ENCODE data around the gene KCNT1. TPM values are rescaled to one million over a fixed set of nuclear protein-coding genes. Genes with fewer than 3 reads are reported as not detected.

Gene KCNT1
- total and polyA plus RNA-seq, 9 donors = 0.83 to 12.0 (median 3.7) TPM

DNA sequence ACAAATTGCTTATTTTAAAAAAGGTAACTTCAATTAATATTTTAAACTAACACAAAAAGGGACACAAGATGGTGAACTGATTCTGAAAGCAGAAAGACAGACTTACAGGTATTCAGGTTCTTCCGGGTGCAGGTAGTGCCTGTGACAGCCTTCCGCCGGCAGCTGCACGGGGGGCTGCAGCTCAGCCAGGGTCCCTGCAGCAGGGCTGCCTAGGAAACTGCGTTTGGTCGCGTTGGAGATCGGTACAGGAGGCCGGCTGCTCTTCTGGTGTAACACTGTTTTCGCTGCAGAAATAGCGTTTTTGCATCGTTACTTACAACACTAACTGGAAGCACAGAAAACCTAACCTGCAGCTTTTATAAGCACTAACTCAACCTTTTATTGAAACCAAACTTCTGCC is 125.3 kb downstream of the KCNT1 start:
- Histone ChIP-seq H3K4me3 (no peak overlapping the region), H3K27me3 (no peaks in the 10 kb centered on the region), H3K27ac (no peak overlapping the region), H3K4me1 (ENCODE audit: insufficient read depth) (no peaks in the 10 kb centered on the region), H3K36me3 (no peaks in the 10 kb centered on the region), H3K9me3 (peaks cover 0 to 6% of the 10 kb centered on the region in 2 donors)
- TF ChIP-seq, protein P1, sequence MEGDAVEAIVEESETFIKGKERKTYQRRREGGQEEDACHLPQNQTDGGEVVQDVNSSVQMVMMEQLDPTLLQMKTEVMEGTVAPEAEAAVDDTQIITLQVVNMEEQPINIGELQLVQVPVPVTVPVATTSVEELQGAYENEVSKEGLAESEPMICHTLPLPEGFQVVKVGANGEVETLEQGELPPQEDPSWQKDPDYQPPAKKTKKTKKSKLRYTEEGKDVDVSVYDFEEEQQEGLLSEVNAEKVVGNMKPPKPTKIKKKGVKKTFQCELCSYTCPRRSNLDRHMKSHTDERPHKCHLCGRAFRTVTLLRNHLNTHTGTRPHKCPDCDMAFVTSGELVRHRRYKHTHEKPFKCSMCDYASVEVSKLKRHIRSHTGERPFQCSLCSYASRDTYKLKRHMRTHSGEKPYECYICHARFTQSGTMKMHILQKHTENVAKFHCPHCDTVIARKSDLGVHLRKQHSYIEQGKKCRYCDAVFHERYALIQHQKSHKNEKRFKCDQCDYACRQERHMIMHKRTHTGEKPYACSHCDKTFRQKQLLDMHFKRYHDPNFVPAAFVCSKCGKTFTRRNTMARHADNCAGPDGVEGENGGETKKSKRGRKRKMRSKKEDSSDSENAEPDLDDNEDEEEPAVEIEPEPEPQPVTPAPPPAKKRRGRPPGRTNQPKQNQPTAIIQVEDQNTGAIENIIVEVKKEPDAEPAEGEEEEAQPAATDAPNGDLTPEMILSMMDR (IDR thresholded peaks at IDR 0.05) = no peak
- no peak for TF ChIP-seq POLR2A (IDR thresholded peaks at IDR 0.05)
- DNase-seq = no peak
- intact Hi-C loops (cut with DNase I) = no loop called here
- 89 to 95% (median 93%) methylated on average over 12 of the region's 12 CpGs for WGBS, 3 donors

DNA sequence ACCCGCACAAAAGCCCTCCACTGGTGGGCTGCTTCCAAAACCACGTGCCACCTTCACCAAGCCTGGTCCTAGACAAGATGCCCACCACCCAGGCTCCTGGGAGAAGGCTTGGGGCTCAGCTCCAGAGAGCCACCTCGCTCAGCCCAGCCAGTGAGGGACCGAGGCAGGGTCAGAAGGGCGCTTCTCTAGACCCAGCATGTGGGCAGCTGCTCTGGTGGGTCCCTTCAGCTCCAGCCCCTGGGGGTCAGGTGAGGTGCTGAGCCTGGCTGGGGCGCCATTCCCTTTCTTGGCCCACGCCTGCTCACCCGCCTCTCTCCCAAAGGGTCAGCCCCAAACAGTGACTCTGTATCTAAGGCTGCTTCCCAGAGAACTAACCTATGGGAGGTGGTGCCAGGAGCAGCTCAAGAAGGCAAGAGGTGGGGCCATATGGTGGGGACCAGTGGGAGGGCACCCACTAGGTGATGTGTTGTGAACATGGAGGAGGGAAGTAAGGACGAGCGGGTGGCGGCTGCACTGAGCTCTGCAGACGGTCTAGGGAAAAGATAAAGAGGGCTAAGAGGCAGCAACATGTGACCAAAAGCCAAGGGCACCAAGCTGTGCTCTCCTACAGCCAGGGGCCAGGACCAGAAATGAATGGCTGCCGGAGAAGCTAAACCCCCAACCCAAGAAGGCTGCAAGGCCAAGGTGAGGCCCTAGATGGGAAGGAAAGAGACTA is 126.0 kb downstream of the KCNT1 start:
- 95 to 96% (median 95%) methylated on average over 13 of the region's 13 CpGs for WGBS, 3 donors
- H3K9me3 ChIP-seq = peaks cover 0 to 6% of the 10 kb centered on the region in 2 donors
- intact Hi-C loops (cut with DNase I) = no loop called here
- H3K27me3 ChIP-seq = no peaks in the 10 kb centered on the region
- H3K4me3 ChIP-seq = no peak overlapping the region
- H3K4me1 ChIP-seq (ENCODE audit: insufficient read depth) = no peaks in the 10 kb centered on the region
- no peaks in the 10 kb centered on the region for H3K36me3 ChIP-seq
- DNase-seq = no peak
- no peak overlapping the region for H3K27ac ChIP-seq
- no peak for TF ChIP-seq POLR2A (IDR thresholded peaks at IDR 0.05)
- TF ChIP-seq, protein P1 (IDR thresholded peaks at IDR 0.05) = no peak

DNA sequence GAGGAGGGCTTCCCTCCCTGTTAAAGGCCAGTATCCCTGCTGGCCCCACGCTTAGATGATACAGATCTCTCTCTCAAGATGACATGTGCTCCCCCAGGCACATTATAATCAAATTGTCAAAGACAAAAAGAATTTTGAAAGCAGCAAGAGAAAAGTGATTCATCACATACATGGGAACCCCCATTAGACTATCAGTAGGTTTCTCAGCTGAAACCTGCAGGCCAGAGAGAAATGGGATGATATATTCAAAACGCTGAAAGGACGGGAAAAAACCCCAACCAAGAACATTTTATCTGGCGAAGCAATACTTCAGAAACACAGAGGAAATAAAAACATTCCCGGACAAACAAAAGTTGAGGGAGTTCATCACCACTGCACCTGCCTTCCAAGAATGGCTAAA is 126.7 kb downstream of the KCNT1 start:
- TF ChIP-seq, protein P1 (IDR thresholded peaks at IDR 0.05) = no peak
- no peak for TF ChIP-seq EP300 (IDR thresholded peaks at IDR 0.05)
- TF ChIP-seq POLR2A (IDR thresholded peaks at IDR 0.05) = no peak

DNA sequence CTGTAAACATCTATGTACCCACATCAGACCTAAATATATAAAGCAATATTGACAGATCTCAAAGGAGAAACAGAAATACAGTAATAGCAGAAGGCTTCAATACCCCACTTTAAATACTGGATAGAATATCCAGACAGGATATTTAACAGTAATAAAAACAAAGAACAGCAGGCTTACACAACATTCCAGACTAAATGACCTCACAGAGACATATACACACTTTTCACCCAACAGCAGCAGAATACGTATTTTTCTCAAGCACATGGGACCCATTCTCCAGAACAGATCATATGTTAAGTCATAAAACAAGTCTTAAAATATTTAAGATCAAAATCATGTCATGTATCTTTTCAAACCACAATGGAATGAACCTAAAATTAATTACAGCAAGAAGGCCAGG is 128.5 kb downstream of the KCNT1 start:
- Histone ChIP-seq H3K36me3 (no peaks in the 10 kb centered on the region), H3K9me3 (peaks cover 0 to 6% of the 10 kb centered on the region in 2 donors), H3K4me3 (no peak overlapping the region), H3K4me1 (ENCODE audit: insufficient read depth) (no peaks in the 10 kb centered on the region), H3K27ac (no peak overlapping the region), H3K27me3 (no peaks in the 10 kb centered on the region)
- no peak for DNase-seq
- TF ChIP-seq EP300 (IDR thresholded peaks at IDR 0.05) (no peak), POLR2A (IDR thresholded peaks at IDR 0.05) (no peak)
- TF ChIP-seq, protein P1 (IDR thresholded peaks at IDR 0.05) = no peak
- 67 to 91% (median 83%) methylated on average over 1 of the region's 1 CpG for WGBS, 3 donors
- intact Hi-C loops (cut with DNase I) = no loop called here

More for the DNA sequence above, 126.7 kb downstream of the KCNT1 start:
- DNase-seq = no peak
- H3K27me3 ChIP-seq = no peaks in the 10 kb centered on the region
- H3K36me3 ChIP-seq = no peaks in the 10 kb centered on the region
- H3K4me1 ChIP-seq (ENCODE audit: insufficient read depth) = no peaks in the 10 kb centered on the region
- H3K27ac ChIP-seq = no peak overlapping the region
- peaks cover 0 to 6% of the 10 kb centered on the region in 2 donors for H3K9me3 ChIP-seq
- H3K4me3 ChIP-seq = no peak overlapping the region
- intact Hi-C loops (cut with DNase I) = no loop called here
- 96 to 98% (median 96%) methylated on average over 5 of the region's 5 CpGs for WGBS, 3 donors
